ENCODE measurements around the gene DNAJA1.

GRCh38 chr9:33014665-33015014 is 10.4 kb upstream of the DNAJA1 start:
- TF ChIP-seq CTCF (IDR thresholded peaks at IDR 0.05) = no peak
- no peak for TF ChIP-seq POLR2A (IDR thresholded peaks at IDR 0.05)
- TF ChIP-seq EP300 (IDR thresholded peaks at IDR 0.05) = no peak
- TF ChIP-seq POLR2AphosphoS5 (IDR thresholded peaks at IDR 0.05) = no peak

Measured in upper lobe of left lung (tissue), 4 donors.